Neutrophil (primary cell): ENCODE measurements around the gene GALNT7.

ENCODE experiments used
- H3K27ac ChIP-seq: fragments of 200-600 bp; sonication (generic); 2 replicates; pipeline ENCODE4 v1.5.1; 2016; ENCODE audit warnings: mild to moderate bottlenecking, moderate library complexity
- H3K27me3 ChIP-seq: fragments of 200-600 bp; sonication (generic); 2 replicates; pipeline ENCODE4 v1.6.0; 2016; ENCODE audit warnings: mild to moderate bottlenecking
- H3K36me3 ChIP-seq: fragments of 200-600 bp; sonication (generic); 2 replicates; pipeline ENCODE4 v1.5.1; 2017
- H3K4me1 ChIP-seq, 2 experiments: fragments of 200-600 bp in 1 of 2; sonication (generic) in 1 of 2; 1 replicate in 1 of 2; 2 replicates in 1 of 2; pipeline versions ENCODE4 v1.5.1 to v1.6.1; 2013 to 2016; ENCODE audit warnings: low read depth in 1 of 2, low read length in 1 of 2, mild to moderate bottlenecking in 1 of 2, moderate library complexity in 1 of 2; ENCODE audit not compliant: control insufficient read depth in 1 of 2, insufficient read depth in 1 of 2
- H3K4me3 ChIP-seq, 2 experiments: fragments of 200-600 bp in 1 of 2; sonication (generic) in 1 of 2; 1 replicate in 1 of 2; 2 replicates in 1 of 2; pipeline ENCODE4 v1.5.1; 2013 to 2016; ENCODE audit warnings: low read depth in 1 of 2, low read length in 1 of 2, mild to moderate bottlenecking in 1 of 2, moderate library complexity in 1 of 2
- H3K9me3 ChIP-seq: fragments of 200-600 bp; sonication (generic); 2 replicates; pipeline ENCODE4 v1.5.1; 2016
- TF ChIP-seq, protein P1 (sequence below): fragments of 200-600 bp; sonication (generic); IDR thresholded peaks from 2 replicates; pipeline ENCODE4 v1.5.1; 2016; ENCODE audit warnings: antibody characterized with exemption

GALNT7 gene

DNA sequence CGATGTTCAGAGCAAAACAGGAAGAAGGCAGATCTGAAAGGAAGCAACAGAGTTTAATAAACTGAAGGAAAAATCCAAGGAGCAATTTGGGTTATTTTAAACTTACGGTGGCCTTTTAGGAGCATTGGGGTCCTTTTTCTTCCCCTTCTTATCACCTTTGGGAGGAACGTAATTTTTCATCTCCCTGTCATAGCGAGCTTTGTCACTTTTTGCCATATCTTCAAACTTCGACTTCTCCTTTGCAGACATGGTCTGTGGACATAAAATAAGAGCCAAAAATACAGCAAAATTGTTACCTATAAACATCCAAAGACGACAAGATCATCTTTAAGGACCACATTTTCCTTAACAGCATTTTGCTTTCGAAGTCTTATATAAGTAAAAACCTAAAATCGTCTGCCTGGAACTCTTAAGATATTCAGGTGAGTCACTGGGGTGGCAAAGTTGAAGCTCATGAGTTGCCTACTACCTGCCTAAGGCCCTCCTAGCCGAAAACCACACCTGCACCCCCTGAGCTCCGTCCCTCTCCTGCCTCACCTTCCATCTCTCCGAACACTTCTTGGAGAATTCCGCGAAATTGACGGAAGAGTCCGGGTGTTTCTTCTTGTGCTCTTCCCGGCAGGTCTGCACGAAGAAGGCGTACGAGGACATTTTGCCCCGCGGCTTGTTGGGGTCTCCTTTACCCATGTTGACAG is 164.5 kb downstream of the GALNT7 start:
- Histone ChIP-seq H3K36me3 (peaks cover 43% of the 10 kb centered on the region), H3K4me1 (peaks cover 47 to 54% of the 10 kb centered on the region in 2 experiments), H3K4me3 (peak overlapping the region; percentile 81 to 95), H3K9me3 (no peaks in the 10 kb centered on the region), H3K27ac (peak overlapping the region; percentile 94), H3K27me3 (no peaks in the 10 kb centered on the region)
- TF ChIP-seq, protein P1, sequence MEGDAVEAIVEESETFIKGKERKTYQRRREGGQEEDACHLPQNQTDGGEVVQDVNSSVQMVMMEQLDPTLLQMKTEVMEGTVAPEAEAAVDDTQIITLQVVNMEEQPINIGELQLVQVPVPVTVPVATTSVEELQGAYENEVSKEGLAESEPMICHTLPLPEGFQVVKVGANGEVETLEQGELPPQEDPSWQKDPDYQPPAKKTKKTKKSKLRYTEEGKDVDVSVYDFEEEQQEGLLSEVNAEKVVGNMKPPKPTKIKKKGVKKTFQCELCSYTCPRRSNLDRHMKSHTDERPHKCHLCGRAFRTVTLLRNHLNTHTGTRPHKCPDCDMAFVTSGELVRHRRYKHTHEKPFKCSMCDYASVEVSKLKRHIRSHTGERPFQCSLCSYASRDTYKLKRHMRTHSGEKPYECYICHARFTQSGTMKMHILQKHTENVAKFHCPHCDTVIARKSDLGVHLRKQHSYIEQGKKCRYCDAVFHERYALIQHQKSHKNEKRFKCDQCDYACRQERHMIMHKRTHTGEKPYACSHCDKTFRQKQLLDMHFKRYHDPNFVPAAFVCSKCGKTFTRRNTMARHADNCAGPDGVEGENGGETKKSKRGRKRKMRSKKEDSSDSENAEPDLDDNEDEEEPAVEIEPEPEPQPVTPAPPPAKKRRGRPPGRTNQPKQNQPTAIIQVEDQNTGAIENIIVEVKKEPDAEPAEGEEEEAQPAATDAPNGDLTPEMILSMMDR = no peak

- H3K27ac ChIP-seq = peak overlapping the region; percentile 94
- H3K9me3 ChIP-seq = no peaks in the 10 kb centered on the region
- peaks cover 37% of the 10 kb centered on the region for H3K36me3 ChIP-seq
- H3K4me3 ChIP-seq = peak overlapping the region; percentile 81 to 95
- TF ChIP-seq, protein P1 = no peak
- no peaks in the 10 kb centered on the region for H3K27me3 ChIP-seq
- H3K4me1 ChIP-seq = peaks cover 47 to 54% of the 10 kb centered on the region in 2 experiments
Measured at GRCh38 chr4:173333658-173334084, 165.1 kb downstream of the GALNT7 start.

GRCh38 chr4:173334085-173334890 is 165.7 kb downstream of the GALNT7 start, which contains the start of gene HMGB2:
TSS of gene HMGB2 (minus strand) at chr4:173334358. CDS start at chr4:173333649, 709 bp downstream.
- Histone ChIP-seq H3K27me3 (no peaks in the 10 kb centered on the region), H3K36me3 (peaks cover 31% of the 10 kb centered on the region), H3K9me3 (no peaks in the 10 kb centered on the region), H3K4me3 (peak within 1 kb of the TSS; percentile 81 to 95), H3K4me1 (peaks cover 44 to 49% of the 10 kb centered on the region in 2 experiments), H3K27ac (peak within 1 kb of the TSS; percentile 94)
- TF ChIP-seq, protein P1 = peak; percentile 32

DNA sequence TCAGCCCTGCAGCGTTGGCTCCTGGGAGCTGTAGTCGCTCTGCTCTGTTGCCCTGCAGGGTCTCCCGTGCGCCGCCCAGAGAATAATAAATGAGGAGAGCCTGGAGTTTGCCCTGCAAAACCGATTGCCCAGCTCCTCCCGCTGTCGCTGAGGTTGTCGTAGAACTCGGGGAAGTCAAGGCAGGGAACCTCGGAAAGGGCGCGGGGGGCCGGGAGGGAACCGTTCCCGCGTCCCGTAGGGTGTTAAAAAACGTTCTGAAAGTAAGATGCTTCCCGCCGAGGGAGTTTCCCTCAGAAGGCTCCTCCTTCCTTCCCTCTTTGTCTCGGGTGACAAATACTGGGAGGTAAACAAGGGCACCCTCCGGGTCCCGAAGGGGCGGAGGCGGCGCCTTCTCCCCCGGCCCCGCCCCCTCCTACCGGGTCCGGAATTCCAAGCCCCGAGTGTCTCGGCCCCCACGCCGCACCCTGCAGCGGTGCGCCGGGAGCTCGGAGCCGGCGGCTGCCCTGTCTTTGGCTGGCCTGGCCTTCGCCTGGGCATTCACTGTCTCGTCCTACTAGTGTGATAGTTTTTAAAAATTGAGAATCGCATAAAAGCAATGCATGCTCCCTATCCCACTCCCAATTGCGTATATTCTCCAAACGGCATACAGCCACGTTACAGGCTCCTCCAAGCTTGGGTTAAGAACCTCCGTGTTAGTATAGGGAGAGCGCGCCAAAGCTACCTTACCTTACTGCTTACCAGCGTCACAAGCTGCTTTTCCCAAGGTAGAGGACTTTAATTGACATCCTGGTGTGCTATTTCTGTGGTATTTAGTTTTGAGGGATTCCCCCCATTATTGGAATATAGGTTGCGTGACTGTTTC is 166.5 kb downstream of the GALNT7 start:
- Histone ChIP-seq H3K4me3 (peak overlapping the region; percentile 81 to 95), H3K9me3 (no peaks in the 10 kb centered on the region), H3K27me3 (no peaks in the 10 kb centered on the region), H3K4me1 (peaks cover 36 to 40% of the 10 kb centered on the region in 2 experiments), H3K36me3 (peaks cover 22% of the 10 kb centered on the region), H3K27ac (peak overlapping the region; percentile 94)
- TF ChIP-seq, protein P1 = no peak

DNA sequence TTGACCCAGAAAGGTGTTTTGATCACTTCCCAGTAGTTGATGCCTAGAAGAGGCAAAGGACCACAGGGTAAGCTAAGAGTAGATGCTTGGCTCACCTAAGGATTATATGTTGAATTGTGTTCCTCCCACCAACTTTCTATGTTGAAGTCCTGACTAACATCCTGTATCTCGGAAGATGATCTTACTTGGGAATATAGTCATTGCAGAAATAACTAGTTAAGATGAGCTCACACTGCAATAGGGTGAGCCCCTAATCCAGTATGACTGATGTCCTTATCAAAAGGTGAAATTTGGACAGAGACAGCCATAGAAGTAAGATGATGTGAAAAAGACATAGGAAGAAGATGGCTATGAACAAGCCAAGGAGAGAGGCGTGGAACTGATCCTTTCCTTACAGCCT is 168.9 kb downstream of the GALNT7 start:
- H3K4me1 ChIP-seq = peaks cover 12 to 18% of the 10 kb centered on the region in 2 experiments
- peaks cover 2% of the 10 kb centered on the region for H3K36me3 ChIP-seq
- H3K27ac ChIP-seq = no peak overlapping the region
- no peaks in the 10 kb centered on the region for H3K9me3 ChIP-seq
- TF ChIP-seq, protein P1 = no peak
- no peak overlapping the region for H3K4me3 ChIP-seq
- H3K27me3 ChIP-seq = no peaks in the 10 kb centered on the region
